Right forelimb (tissue), 1 donor: Measurements from ENCODE around the gene GALP.
A peak's percentile ranks its signal among the peaks of the same experiment; 100 is the strongest.
"Not testable (repeated sequence)": the region's sequence is repeated elsewhere in the genome, so short reads cannot be mapped to it uniquely, and the experiment has no call there.

Experiments
- DNase-seq: peaks from one replicate; pipeline ENCODE4 v3.0.0-alpha.2; 2018

GALP gene

GRCh38 chr19:56193981-56194640 lies 18.3 kb downstream of the GALP start:
- no peak for DNase-seq

GRCh38 chr19:56197646-56198045 lies 21.8 kb downstream of the GALP start, which contains the start of gene ZSCAN5B:
ZSCAN5B (minus strand) TSS chr19:56197783; CDS start chr19:56193052, 4,731 bp downstream.
- DNase-seq, result not testable (repeated sequence)

- no peak for DNase-seq
These were observed 23.9 kb downstream of the GALP start for GRCh38 chr19:56199687-56200086.

GRCh38 chr19:56201973-56202372 lies 26.2 kb downstream of the GALP start, which contains the start of gene ZSCAN5C:
ZSCAN5C (plus strand) TSS chr19:56202273; CDS start chr19:56205914, 3,641 bp downstream.
- no peak for DNase-seq

GRCh38 chr19:56207581-56207980 lies 31.8 kb downstream of the GALP start:
- DNase-seq, result not testable (repeated sequence)

- DNase-seq, result no peak
These were observed 33.3 kb downstream of the GALP start for GRCh38 chr19:56209091-56209490.

- DNase-seq, result not testable (repeated sequence)
These were observed 34.2 kb downstream of the GALP start for GRCh38 chr19:56210036-56210435.

- DNase-seq, result no peak
These were observed 35.9 kb downstream of the GALP start for GRCh38 chr19:56211718-56212117.

GRCh38 chr19:56217039-56217949 lies 41.5 kb downstream of the GALP start:
- DNase-seq, result peak; percentile 52

- no peak for DNase-seq
These were observed 43.2 kb downstream of the GALP start for GRCh38 chr19:56218961-56219360.

GRCh38 chr19:56221442-56221841 lies 45.6 kb downstream of the GALP start:
- DNase-seq, result not testable (repeated sequence)

- DNase-seq, result no peak
These were observed 46.0 kb downstream of the GALP start for GRCh38 chr19:56221851-56222250.

- DNase-seq, result no peak
These were observed 47.1 kb downstream of the GALP start for GRCh38 chr19:56222901-56223300.

- DNase-seq, result no peak
These were observed 47.7 kb downstream of the GALP start for GRCh38 chr19:56223481-56223880.
